NB4 (cell line): ENCODE results near the gene SLC2A9.

Experiments
- DNase-seq: peaks from one replicate; pipeline ENCODE4 v3.0.0; 2010; ENCODE audit warnings: low read depth
- H3K4me3 ChIP-seq: one replicate; pipeline ENCODE4 v1.5.1; 2011; ENCODE audit warnings: mild to moderate bottlenecking, low read depth, low read length, moderate library complexity
- MAX ChIP-seq: IDR thresholded peaks from 2 replicates; pipeline ENCODE4 v1.6.1; 2011; ENCODE audit warnings: low read depth, low read length
- MYC ChIP-seq: IDR thresholded peaks from 2 replicates; pipeline ENCODE4 v1.6.1; 2011; ENCODE audit warnings: low read depth, low read length
- POLR2A ChIP-seq: IDR thresholded peaks from 2 replicates; pipeline ENCODE4 v1.6.1; 2011; ENCODE audit warnings: mild to moderate bottlenecking; ENCODE audit not compliant: insufficient read length; ENCODE audit errors: extremely low read depth
- TF ChIP-seq, protein P1 (sequence below): IDR thresholded peaks from one replicate; pipeline ENCODE4 v1.5.1; 2012; ENCODE audit warnings: low read depth, low read length

The SLC2A9 gene

DNA sequence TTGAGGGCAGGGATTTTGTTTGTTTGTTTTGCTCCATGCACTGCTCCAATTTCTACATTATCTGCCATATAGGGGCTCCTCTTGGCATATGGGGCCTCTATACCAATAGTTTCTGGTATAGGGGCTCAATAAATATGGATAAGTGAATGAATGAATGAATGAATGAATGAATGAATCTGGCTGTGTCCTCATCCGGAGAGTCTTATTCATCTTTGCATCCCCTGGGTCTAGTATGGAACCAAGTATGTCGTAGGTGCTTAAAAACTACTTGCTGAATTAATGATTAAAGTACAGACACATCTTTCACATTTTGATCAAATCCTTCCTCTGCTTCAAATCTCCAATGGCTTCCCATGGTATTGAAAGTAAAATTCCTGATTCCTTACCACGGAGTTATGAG, 159.7 kb downstream of the SLC2A9 start:
- TF ChIP-seq MAX, result no peak
- TF ChIP-seq, protein P1, sequence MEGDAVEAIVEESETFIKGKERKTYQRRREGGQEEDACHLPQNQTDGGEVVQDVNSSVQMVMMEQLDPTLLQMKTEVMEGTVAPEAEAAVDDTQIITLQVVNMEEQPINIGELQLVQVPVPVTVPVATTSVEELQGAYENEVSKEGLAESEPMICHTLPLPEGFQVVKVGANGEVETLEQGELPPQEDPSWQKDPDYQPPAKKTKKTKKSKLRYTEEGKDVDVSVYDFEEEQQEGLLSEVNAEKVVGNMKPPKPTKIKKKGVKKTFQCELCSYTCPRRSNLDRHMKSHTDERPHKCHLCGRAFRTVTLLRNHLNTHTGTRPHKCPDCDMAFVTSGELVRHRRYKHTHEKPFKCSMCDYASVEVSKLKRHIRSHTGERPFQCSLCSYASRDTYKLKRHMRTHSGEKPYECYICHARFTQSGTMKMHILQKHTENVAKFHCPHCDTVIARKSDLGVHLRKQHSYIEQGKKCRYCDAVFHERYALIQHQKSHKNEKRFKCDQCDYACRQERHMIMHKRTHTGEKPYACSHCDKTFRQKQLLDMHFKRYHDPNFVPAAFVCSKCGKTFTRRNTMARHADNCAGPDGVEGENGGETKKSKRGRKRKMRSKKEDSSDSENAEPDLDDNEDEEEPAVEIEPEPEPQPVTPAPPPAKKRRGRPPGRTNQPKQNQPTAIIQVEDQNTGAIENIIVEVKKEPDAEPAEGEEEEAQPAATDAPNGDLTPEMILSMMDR, result no peak
- TF ChIP-seq POLR2A, result no peak
- no peak for TF ChIP-seq MYC
- no peak overlapping the region for H3K4me3 ChIP-seq
- DNase-seq, result no peak

GRCh38 chr4:9859810-9860209, 161.5 kb downstream of the SLC2A9 start:
- DNase-seq, result no peak
- H3K4me3 ChIP-seq, result no peak overlapping the region
- TF ChIP-seq MYC, result no peak
- no peak for TF ChIP-seq MAX
- no peak for TF ChIP-seq POLR2A
- TF ChIP-seq, protein P1, result no peak

GRCh38 chr4:9849538-9849920, 171.8 kb downstream of the SLC2A9 start:
- TF ChIP-seq, protein P1, result no peak
- no peak for TF ChIP-seq MAX
- no peak for TF ChIP-seq POLR2A
- TF ChIP-seq MYC, result no peak
- DNase-seq, result no peak
- H3K4me3 ChIP-seq, result no peak overlapping the region

- no peak for DNase-seq
- H3K4me3 ChIP-seq, result no peak overlapping the region
- TF ChIP-seq, protein P1, result no peak
- TF ChIP-seq MAX (no peak), POLR2A (no peak), MYC (no peak)
These were observed 173.1 kb downstream of the SLC2A9 start for GRCh38 chr4:9847968-9848748.

GRCh38 chr4:9845791-9846493, 175.4 kb downstream of the SLC2A9 start:
- no peak for DNase-seq
- TF ChIP-seq MAX (no peak), MYC (no peak), POLR2A (no peak)
- H3K4me3 ChIP-seq, result no peak overlapping the region

- H3K4me3 ChIP-seq, result no peak overlapping the region
- TF ChIP-seq POLR2A (no peak), MAX (no peak), MYC (no peak)
- TF ChIP-seq, protein P1, result no peak
- DNase-seq, result no peak
These were observed 180.2 kb downstream of the SLC2A9 start for GRCh38 chr4:9841072-9841471.
